Activated B cell treated with CpG ODN at 0.5 μM for 24 hours (primary cell): ENCODE results near the gene ALCAM. TPM values are rescaled to one million over a fixed set of nuclear protein-coding genes. Genes with fewer than 3 reads are reported as not detected.

Experiments
- ATAC-seq: fragments of 200-7000 bp; cut with Tn5 transposase; one replicate; pipeline ENCODE4 v1.10.0; 2021; ENCODE audit warnings: low read depth, mild to moderate bottlenecking, moderate library complexity
- CTCF ChIA-PET: fragments of 350-600 bp; sonication (Branson Sonifier 250); formaldehyde crosslinking; loops from one replicate; lab custom pipeline; 2021; ENCODE audit warnings: antibody characterized with exemption; lab: Charles Lee
- POLR2A ChIA-PET: fragments of 350-600 bp; sonication (Branson Sonifier 250); formaldehyde crosslinking; loops from one replicate; lab custom pipeline; 2021; ENCODE audit warnings: antibody characterized with exemption; lab: Charles Lee
- DNase-seq: peaks from one replicate; pipeline ENCODE4 v3.0.0; 2022
- H3K27ac Mint-ChIP-seq: one replicate; pipeline ENCODE4 v1.8.0; 2020; ENCODE audit warnings: mixed read lengths
- H3K27me3 Mint-ChIP-seq: one replicate; pipeline ENCODE4 v1.8.0; 2021; ENCODE audit warnings: mixed read lengths
- H3K36me3 Mint-ChIP-seq: one replicate; pipeline ENCODE4 v1.8.0; 2021; ENCODE audit warnings: low read depth, mixed read lengths
- H3K4me1 Mint-ChIP-seq: one replicate; pipeline ENCODE4 v1.8.0; 2021; ENCODE audit warnings: mixed read lengths
- H3K4me3 Mint-ChIP-seq: one replicate; pipeline ENCODE4 v1.8.0; 2020; ENCODE audit warnings: mild to moderate bottlenecking, mixed read lengths
- H3K9me3 Mint-ChIP-seq: one replicate; pipeline ENCODE4 v1.8.0; 2020; ENCODE audit warnings: mixed read lengths
- CTCF ChIP-seq: fragments of 200-600 bp; IDR thresholded peaks from one replicate; pipeline ENCODE4 v1.8.0; 2022; ENCODE audit warnings: antibody characterized with exemption, mild to moderate bottlenecking
- intact Hi-C: fragments of 100-400 bp; cut with micrococcal nuclease; formaldehyde crosslinking; loops from one replicate; pipeline ENCODE4 v1.15.1; 2024
- total RNA-seq: library from RNA; stranded (reverse); gene quantifications from 2 replicates; pipeline ENCODE4 v1.2.3, GENCODE V29; 2022

The ALCAM gene
- total RNA-seq, 1 donor from 2014 or later = 28.5 TPM

GRCh38 chr3:105620236-105620635 lies 253.5 kb downstream of the ALCAM start:
- ChIA-PET POLR2A (no interaction called here), CTCF (no interaction called here)
- no peak for DNase-seq
- TF ChIP-seq CTCF = no peak
- peaks cover 2% of the 10 kb centered on the region for H3K27me3 Mint-ChIP-seq
- intact Hi-C loops = no loop called here
- no peaks in the 10 kb centered on the region for H3K36me3 Mint-ChIP-seq
- H3K4me3 Mint-ChIP-seq = no peak overlapping the region
- H3K27ac Mint-ChIP-seq = no peak overlapping the region
- H3K9me3 Mint-ChIP-seq = no peaks in the 10 kb centered on the region
- H3K4me1 Mint-ChIP-seq = no peaks in the 10 kb centered on the region
- ATAC-seq = no peak

GRCh38 chr3:105622169-105622568 lies 255.5 kb downstream of the ALCAM start:
- ATAC-seq (no peak), DNase-seq (no peak)
- no peaks in the 10 kb centered on the region for H3K27me3 Mint-ChIP-seq
- POLR2A ChIA-PET = no interaction called here
- H3K27ac Mint-ChIP-seq = no peak overlapping the region
- no peaks in the 10 kb centered on the region for H3K36me3 Mint-ChIP-seq
- no peak overlapping the region for H3K4me3 Mint-ChIP-seq
- no peaks in the 10 kb centered on the region for H3K9me3 Mint-ChIP-seq
- CTCF ChIA-PET = no interaction called here
- no peak for TF ChIP-seq CTCF
- intact Hi-C loops = no loop called here
- H3K4me1 Mint-ChIP-seq = no peaks in the 10 kb centered on the region
